ENCODE measurements around the gene CEP85L.

CEP85L gene

GRCh38 chr6:118660218-118660569, 8.8 kb upstream of the CEP85L start:
- no peak for DNase-seq (ENCODE audit: low spot score)

- DNase-seq (ENCODE audit: low spot score) = no peak
Observed at GRCh38 chr6:118659513-118660217, 8.3 kb upstream of the CEP85L start.

- DNase-seq (ENCODE audit: low spot score) = no peak
Observed at GRCh38 chr6:118656847-118657451, 5.6 kb upstream of the CEP85L start.

GRCh38 chr6:118652051-118652615, 742 bp upstream of the CEP85L start:
- DNase-seq (ENCODE audit: low spot score) = no peak

GRCh38 chr6:118650582-118651281, 659 bp downstream of the CEP85L start:
- DNase-seq (ENCODE audit: low spot score) = peak; percentile 36

- peak; percentile 58 for DNase-seq (ENCODE audit: low spot score)
Observed at GRCh38 chr6:118649918-118650581, 1.3 kb downstream of the CEP85L start.

- DNase-seq (ENCODE audit: low spot score) = no peak
Observed at GRCh38 chr6:118648866-118649554, 2.4 kb downstream of the CEP85L start.

- no peak for DNase-seq (ENCODE audit: low spot score)
Observed at GRCh38 chr6:118646977-118647376, 4.4 kb downstream of the CEP85L start.

GRCh38 chr6:118645395-118645794, 6.0 kb downstream of the CEP85L start:
- no peak for DNase-seq (ENCODE audit: low spot score)

- no peak for DNase-seq (ENCODE audit: low spot score)
Observed at GRCh38 chr6:118644007-118644406, 7.4 kb downstream of the CEP85L start.

- DNase-seq (ENCODE audit: low spot score) = no peak
Observed at GRCh38 chr6:118641042-118641441, 10.3 kb downstream of the CEP85L start.

GRCh38 chr6:118639054-118639964, 12.1 kb downstream of the CEP85L start:
- no peak for DNase-seq (ENCODE audit: low spot score)

- no peak for DNase-seq (ENCODE audit: low spot score)
Observed at GRCh38 chr6:118638288-118638687, 13.1 kb downstream of the CEP85L start.

- no peak for DNase-seq (ENCODE audit: low spot score)
Observed at GRCh38 chr6:118635909-118636735, 15.3 kb downstream of the CEP85L start.

- no peak for DNase-seq (ENCODE audit: low spot score)
Observed at GRCh38 chr6:118632359-118632758, 19.0 kb downstream of the CEP85L start.

- no peak for DNase-seq (ENCODE audit: low spot score)
Observed at GRCh38 chr6:118630923-118631322, 20.5 kb downstream of the CEP85L start.

GRCh38 chr6:118630067-118630466, 21.3 kb downstream of the CEP85L start:
- DNase-seq (ENCODE audit: low spot score) = no peak

GRCh38 chr6:118627724-118628123, 23.7 kb downstream of the CEP85L start:
- DNase-seq (ENCODE audit: low spot score) = no peak

GRCh38 chr6:118625833-118626232, 25.6 kb downstream of the CEP85L start:
- no peak for DNase-seq (ENCODE audit: low spot score)
